Stimulated activated CD8-positive, alpha-beta memory T cell treated with anti-CD3 and anti-CD28 coated beads, Interleukin-7, amount 100 ng/mL, for 24 hours (primary cell): Measurements from ENCODE around the gene CFAP221.

ENCODE experiments used
- DNase-seq: peaks from one replicate; pipeline ENCODE4 v3.0.0-alpha.2; 2020; ENCODE audit warnings: low read depth

The CFAP221 gene

DNA sequence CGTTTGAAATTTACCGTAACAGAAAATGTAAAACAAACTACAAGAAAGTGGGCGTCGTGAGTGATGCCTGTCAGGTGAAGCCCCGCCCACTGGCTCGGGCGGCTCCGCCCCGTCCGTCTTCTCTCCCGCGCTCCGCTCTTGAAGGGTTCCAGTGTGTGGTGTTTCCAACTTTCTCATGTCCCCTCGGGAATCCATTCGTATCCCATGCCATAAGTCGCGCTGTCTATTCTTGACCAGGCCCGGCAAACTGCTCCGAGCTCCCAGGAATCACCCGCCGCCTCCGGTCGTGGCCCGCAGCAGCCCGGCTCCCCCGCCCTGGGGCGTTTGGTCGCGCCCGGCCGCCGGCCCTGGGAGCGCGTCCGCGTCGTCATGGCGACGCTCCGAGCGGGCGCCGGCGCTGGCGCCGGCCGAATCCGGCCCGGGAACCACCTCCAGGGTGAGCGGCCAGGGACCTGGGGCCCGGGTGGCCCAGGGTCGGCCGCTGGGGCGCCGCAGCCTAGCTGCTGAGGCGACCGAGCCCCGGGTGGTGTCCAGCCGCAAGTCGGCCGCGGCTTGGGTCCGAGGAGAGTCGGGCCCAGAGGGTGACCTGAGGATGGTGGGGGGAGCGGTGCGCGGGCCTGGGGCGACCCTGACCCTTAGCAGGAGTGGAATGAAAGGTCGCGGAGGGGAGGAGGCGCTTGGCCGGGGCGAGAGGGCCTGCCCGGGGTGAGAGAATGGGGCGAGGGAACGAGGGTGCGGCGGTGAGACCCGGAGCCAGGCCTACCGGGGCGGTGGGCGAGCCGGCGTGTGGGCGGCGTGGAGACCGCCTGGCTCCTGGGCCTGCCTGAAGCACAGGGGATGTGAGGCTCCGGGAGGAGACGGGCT lies at the start of gene CFAP221:
Gene CFAP221, plus strand, starts transcription at position 375 of the 864 bp plus-strand sequence. CDS start 1,683 bp downstream, outside the sequence.
- peak; percentile 6 for DNase-seq

DNA sequence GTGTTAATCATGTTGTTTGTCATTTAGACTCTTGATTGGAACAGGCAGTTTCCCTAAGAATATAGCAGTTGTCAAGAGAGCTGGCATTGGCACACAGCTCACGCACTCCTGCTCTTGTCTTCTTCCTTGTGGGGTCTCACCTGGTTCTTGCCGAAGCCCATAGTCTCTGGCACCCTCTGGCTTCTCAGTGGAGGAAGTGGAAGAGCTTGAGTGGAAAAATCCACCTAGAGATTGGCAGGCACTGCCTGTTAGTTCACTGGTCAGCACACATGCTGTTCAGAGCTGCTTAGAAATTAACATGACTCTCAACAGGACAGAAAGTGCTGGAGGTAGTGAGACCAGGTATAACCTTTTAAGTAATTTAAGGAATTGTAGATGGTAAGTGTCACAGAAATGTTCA lies 48.3 kb upstream of the CFAP221 start:
- DNase-seq, result no peak

DNA sequence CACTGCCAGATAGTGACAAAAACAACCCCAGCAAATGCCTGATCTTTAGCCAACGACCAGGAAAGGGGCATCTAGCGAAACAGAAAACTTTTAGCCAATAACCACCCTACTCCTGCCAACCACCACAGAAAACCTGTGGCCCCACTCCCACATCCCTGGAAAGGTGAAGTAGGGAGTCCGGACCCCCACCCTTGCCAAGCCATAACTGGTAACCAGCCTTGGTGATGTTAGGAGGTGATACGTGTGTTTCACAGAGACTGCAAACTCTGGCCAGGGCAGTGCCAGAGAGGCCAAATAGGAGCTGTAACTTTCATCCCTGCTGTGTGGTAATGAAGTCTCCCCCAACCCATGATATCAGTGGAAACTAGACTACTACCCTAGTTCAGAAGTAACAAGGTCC lies 47.6 kb upstream of the CFAP221 start:
- DNase-seq, result no peak

DNA sequence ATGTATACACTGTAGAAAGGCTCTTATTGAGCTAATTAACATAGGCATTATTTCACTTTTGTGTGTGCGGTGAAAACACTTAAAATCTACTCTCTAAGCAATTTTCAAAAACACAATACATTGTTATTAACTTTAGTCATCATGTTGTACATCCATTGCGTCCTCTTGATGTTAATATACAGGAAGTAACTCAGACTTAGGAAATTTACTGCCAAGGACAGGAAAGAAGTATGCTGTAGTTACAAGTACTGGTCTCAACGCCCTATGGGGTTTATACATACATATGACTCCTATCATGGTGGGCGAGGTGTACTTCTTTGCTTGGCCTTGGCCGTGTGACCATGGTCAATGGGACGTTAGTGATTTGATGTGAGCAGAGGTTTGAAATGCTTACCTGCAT lies 35.5 kb upstream of the CFAP221 start:
- DNase-seq, result no peak

- DNase-seq, result no peak
Measured at GRCh38 chr2:119511989-119512388, 32.3 kb upstream of the CFAP221 start.

GRCh38 chr2:119512946-119513345 lies 31.3 kb upstream of the CFAP221 start:
- no peak for DNase-seq

DNA sequence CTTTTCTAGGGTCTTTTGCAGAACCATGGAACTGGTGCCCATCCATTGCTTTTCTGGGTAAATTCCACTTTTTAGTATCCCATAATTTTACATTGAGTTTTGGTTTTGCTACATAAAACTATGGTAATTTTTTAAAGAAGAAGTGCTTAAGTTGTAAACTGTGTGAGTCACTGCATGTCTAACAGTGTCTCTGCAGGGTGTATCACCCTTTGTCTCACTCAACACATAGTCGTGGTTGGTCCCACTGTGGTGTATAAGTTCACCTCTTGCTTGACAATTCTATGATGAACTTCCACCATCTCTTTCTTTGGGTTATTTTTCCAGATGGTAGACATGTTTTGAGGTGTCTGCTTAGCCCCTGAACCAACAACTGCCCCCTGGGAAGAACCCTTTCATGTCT lies 30.4 kb upstream of the CFAP221 start:
- DNase-seq, result no peak

DNA sequence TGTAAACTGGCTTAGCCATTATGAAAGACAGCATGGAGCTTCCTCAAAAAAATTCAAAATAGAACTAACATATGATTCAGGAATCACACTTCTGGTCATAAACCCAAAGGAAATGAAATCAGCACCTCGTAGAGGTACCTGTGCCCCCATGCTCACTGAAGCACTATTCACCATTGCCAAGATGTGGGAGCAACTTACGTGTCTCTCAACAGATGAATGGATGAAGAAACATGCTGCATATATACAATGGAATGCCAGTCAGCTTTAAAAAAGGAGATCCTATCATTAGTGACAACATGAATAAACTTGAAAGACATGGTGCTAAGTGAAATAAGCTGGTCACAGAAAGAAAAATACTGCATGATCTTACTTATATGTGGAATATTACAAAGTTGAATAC lies 28.1 kb upstream of the CFAP221 start:
- DNase-seq, result no peak

DNA sequence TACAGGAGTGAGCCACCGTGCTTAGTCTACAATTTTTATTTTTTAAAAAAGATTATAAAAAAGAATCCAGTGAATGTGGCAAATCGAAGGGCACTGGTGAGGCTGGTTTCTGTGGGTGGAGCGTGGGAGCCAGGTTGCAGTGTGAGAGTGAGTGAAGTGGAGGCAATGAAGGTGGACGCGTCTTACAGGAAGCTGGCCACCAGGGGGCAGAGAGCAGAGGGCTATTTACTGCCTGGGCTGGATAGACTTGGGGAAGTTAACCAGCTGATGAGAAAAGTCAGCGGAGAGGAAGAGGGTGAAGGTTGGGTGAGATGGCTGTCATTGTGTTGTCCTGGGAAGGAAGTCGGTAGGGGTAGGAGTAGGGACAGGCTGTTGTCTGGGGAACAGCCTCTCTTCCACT lies 26.8 kb upstream of the CFAP221 start:
- DNase-seq, result peak; percentile 16

DNA sequence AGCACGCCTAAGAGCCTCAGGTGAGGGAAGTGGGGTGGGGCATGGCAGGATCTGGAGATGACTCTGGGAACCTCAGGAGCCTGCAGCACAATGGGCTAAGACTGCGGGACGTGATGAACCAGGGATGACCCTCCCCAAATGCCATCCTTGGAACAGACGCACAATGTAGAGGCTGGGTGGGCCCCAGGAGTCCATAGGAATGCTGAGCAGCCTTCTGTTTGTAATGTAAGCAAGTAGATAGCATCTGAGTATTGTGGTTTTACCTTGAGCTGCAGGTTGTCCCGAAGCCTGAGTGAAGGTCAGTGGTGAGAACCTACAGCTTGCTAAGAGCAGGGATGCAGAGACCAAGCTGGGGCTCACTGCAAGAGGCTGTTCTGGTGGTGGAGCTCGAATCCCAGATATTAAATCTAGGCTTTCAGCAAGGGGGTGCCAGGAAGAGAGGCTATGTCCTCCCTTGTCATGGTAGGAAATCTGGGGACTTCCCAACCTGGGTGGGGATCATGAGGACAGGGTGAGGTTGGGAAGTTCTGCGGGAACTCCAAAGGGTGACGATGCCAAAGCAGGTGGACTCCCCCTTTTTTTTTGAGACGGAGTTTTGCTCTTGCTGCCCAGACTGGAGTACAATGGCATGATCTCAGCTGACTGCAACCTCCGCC lies 25.7 kb upstream of the CFAP221 start:
- no peak for DNase-seq

GRCh38 chr2:119519057-119519408 lies 25.2 kb upstream of the CFAP221 start:
- DNase-seq, result no peak

GRCh38 chr2:119520696-119521432 lies 23.4 kb upstream of the CFAP221 start:
- DNase-seq, result no peak

GRCh38 chr2:119521433-119522050 lies 22.7 kb upstream of the CFAP221 start:
- DNase-seq, result no peak

DNA sequence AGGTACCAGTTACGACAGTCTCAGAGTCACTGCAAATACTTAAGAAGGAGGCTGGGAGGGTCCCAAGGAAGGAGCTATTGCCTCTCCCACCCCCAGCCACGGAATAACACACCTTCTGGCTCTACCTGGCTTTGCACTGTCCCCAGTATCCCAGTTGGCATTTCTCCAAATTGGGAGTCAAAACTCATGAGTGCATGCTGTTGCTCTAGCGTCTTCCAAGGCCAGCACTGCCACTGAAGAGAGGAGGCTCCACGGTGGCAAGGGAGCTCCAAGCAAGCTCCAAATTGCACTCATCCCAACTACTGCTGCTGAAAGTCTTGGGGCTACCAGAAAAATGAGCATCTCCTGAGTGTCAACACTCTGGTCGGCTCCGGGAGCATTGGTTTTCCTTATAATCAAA lies 21.6 kb upstream of the CFAP221 start:
- DNase-seq, result no peak

DNA sequence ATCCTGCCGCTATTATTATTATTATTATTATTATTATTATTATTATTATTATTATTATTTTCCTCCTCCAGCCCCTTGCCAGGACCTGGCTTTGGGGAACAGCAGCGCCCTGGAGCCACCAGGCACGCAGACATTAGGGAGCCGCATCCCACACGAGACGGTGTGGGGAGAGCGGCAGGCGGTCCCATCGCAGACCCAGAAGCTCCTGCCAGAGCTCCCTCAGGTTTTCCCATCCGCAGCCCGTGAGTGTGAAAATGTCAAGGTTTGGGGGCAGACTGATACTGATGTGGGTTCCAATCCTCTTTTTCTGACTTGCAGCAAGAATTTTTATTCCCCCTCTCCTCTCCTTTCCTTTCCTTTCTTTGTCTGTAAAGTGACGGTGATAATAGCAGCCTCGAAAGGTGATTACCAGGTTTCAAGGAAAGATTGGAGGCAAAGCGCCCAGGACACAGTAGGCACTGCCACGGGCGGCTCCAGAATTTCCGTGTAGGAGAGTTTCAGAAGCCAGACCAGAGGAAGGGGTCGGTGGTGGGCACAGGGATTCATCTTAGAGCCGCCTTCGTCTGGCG lies 20.8 kb upstream of the CFAP221 start:
- no peak for DNase-seq

- no peak for DNase-seq
Measured at GRCh38 chr2:119523952-119524694, 20.1 kb upstream of the CFAP221 start, which contains the start of gene SCTR. TSS of gene SCTR (minus strand) at chr2:119524483. CDS start at chr2:119524226, 257 bp downstream.

DNA sequence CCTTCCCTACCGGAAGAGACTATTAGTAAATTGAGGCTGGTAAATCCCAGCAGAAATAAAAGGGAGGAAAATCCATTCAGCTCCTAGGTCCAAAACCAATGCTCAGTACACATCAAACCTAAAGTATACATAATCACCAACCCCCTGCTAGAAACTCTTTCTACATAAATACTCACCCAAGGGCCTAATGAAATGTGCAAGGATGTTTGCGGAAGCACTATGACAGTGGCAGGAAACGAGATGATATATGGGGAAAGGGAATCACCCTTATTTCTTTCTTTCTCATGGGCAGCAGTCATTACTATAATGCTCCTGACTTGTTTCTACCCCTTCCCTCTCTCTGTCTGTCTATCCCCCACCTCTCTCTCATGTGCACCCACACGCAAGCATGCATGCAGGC lies 18.6 kb upstream of the CFAP221 start:
- DNase-seq, result no peak

DNA sequence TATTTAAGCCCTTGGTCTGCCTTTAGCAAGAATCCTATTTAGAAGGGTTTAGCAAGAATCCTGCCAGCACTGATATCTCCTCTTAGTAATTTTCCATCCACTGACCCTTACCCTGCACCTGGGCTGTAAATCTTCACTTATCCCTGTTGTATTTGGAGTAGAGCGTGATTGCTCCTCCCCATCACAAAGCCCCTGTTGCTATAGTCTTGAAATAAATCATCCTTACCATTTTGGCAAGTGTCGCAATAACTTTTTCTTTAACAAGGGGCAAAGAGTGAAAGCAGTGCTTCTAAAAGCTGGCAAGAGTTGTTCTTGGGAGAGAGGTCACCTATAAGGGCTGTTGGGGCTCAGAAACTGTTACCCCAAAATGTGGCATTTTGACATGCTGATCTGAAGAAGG lies 16.2 kb upstream of the CFAP221 start:
- no peak for DNase-seq

DNA sequence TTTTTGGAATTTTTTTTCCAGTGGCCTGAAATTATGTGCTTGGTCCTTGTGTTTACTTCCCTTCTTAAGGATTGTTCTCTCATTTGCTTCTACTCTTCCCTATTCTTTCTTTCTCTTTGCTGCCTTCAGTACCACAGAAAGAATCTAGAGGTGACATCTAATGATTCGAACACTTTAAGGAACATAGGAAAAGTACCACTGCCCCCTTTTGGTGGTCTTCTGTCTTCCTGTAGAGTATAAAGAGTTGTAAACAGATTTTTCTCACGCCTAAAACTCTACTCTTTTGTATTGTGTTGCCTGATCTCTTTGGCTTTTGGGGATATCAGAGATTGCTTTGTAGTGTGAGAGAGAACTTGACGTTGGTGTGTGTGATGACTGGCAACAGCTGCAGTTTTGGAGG lies 13.0 kb upstream of the CFAP221 start:
- DNase-seq, result no peak

DNA sequence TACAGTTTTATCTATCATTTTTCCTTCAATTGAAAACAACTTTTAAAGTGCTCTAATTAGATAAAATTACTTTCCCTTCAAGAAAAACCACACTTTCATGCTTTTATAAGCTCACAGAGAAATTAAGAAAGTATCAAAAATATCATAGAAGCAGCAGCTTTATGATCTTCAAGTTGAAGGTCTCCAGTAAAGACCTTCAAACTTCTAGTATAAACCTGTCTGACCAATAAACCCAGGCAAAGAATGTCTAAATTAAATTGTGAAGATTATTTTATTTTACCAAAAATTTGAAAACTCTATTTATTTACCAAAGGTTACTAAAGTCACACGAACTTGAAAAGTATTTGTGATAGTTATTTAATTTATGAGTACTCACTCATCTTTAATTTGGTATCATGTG lies 10.7 kb upstream of the CFAP221 start:
- no peak for DNase-seq

GRCh38 chr2:119536211-119536610 lies 8.0 kb upstream of the CFAP221 start:
- DNase-seq, result no peak
